Stimulated activated CD4-positive, alpha-beta T cell treated with anti-CD3 and anti-CD28 coated beads, Interleukin-1b, Interleukin-23, amount 100 ng/mL, for 24 hours (primary cell): ENCODE measurements around the gene USP17L21.
"Not testable (repeated sequence)": the region's sequence is repeated elsewhere in the genome, so short reads cannot be mapped to it uniquely, and the experiment has no call there.

ENCODE experiments used
- DNase-seq, 4 experiments: peaks; one replicate each; pipeline ENCODE4 v3.0.0-alpha.2; 2020; ENCODE audit warnings: low read depth in 4 of 4, low spot score in 1 of 4

USP17L21 gene

GRCh38 chr4:9262572-9262971 lies at the start of gene USP17L21:
Gene USP17L21, plus strand, starts transcription at chr4:9262872. Its CDS starts 0 bp downstream, at chr4:9262872.
- DNase-seq = not testable (repeated sequence)

GRCh38 chr4:9214701-9215100 lies 48.0 kb upstream of the USP17L21 start:
- DNase-seq = not testable (repeated sequence)

GRCh38 chr4:9215105-9215504 lies 47.6 kb upstream of the USP17L21 start, which contains the start of gene USP17L11:
Gene USP17L11, plus strand, starts transcription at chr4:9215405. Its CDS starts 0 bp downstream, at chr4:9215405.
- DNase-seq = not testable (repeated sequence)

GRCh38 chr4:9219852-9220251 lies 42.8 kb upstream of the USP17L21 start, which contains the start of gene USP17L12:
Gene USP17L12, plus strand, starts transcription at chr4:9220152. Its CDS starts 0 bp downstream, at chr4:9220152.
- not testable (repeated sequence) for DNase-seq

- DNase-seq = not testable (repeated sequence)
Measured at GRCh38 chr4:9224596-9224995, 38.1 kb upstream of the USP17L21 start, which contains the start of gene USP17L13. Gene USP17L13, plus strand, starts transcription at chr4:9224896. Its CDS starts 0 bp downstream, at chr4:9224896.

GRCh38 chr4:9230249-9230648 lies 32.4 kb upstream of the USP17L21 start:
- not testable (repeated sequence) for DNase-seq

GRCh38 chr4:9234085-9234484 lies 28.6 kb upstream of the USP17L21 start, which contains the start of gene USP17L15:
Gene USP17L15, plus strand, starts transcription at chr4:9234385. Its CDS starts 0 bp downstream, at chr4:9234385.
- DNase-seq = not testable (repeated sequence)

- DNase-seq = not testable (repeated sequence)
Measured at GRCh38 chr4:9238461-9238860, 24.2 kb upstream of the USP17L21 start.

- DNase-seq = not testable (repeated sequence)
Measured at GRCh38 chr4:9243579-9243978, 19.1 kb upstream of the USP17L21 start, which contains the start of gene USP17L17. Gene USP17L17, plus strand, starts transcription at chr4:9243879. Its CDS starts 0 bp downstream, at chr4:9243879.

- not testable (repeated sequence) for DNase-seq
Measured at GRCh38 chr4:9247953-9248680, 14.6 kb upstream of the USP17L21 start, which contains the start of gene USP17L18. Gene USP17L18, plus strand, starts transcription at chr4:9248630. Its CDS starts 0 bp downstream, at chr4:9248630.

- not testable (repeated sequence) for DNase-seq
Measured at GRCh38 chr4:9253078-9253477, 9.6 kb upstream of the USP17L21 start, which contains the start of gene USP17L19. Gene USP17L19, plus strand, starts transcription at chr4:9253378. Its CDS starts 0 bp downstream, at chr4:9253378.

- not testable (repeated sequence) for DNase-seq
Measured at GRCh38 chr4:9257824-9258223, 4.8 kb upstream of the USP17L21 start, which contains the start of gene USP17L20. Gene USP17L20, plus strand, starts transcription at chr4:9258124. Its CDS starts 0 bp downstream, at chr4:9258124.

- DNase-seq = not testable (repeated sequence)
Measured at GRCh38 chr4:9267319-9267718, 4.6 kb downstream of the USP17L21 start, which contains the start of gene USP17L22. Gene USP17L22, plus strand, starts transcription at chr4:9267619. Its CDS starts 0 bp downstream, at chr4:9267619.

- not testable (repeated sequence) for DNase-seq
Measured at GRCh38 chr4:9271719-9272118, 9.0 kb downstream of the USP17L21 start.
